GM19099 (cell line): ENCODE results near the gene ARHGEF2.

ENCODE experiments used
- POLR2A ChIP-seq: IDR thresholded peaks from 3 replicates; pipeline ENCODE4 v1.6.1; 2011; ENCODE audit warnings: low read depth; ENCODE audit not compliant: insufficient read length; ENCODE audit errors: extremely low read depth

The ARHGEF2 gene

DNA sequence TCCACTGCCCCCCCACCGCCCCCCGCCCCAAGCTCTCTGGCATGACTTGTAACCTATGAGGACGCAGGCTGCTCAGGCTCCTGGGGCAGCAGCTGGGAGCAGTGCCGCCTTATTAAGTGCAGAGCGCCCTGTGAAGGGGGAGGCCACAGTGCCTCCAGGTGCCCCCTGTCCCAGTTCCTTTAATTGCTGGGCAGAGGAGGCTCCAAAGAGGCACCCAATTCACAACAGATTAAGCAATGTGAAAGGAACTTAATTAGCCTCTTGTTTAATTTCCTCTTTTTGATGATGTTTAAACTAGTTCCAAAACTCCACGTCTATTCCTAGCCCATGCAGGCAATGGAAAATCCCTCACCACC, 33.9 kb downstream of the ARHGEF2 start:
- TF ChIP-seq POLR2A = no peak

DNA sequence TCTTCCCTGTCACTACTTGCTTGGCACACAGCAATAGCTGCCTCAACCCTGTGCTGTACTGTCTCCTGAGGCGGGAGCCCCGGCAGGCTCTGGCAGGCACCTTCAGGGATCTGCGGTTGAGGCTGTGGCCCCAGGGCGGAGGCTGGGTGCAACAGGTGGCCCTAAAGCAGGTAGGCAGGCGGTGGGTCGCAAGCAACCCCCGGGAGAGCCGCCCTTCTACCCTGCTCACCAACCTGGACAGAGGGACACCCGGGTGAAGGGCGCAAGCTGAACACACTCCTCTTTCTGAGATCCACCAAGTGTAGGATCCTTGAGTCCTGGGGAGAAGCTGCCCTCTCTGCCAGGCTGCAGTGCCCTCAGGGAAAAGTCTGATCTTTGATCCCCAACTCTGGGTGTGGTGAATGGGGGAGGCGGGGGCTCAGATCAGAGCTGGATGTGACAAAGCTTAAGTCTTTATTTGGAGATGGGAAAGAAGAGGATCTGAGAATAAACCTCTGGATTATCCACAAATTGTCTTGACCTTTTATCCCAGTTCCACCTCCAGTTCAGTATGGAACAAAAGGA, 35.7 kb downstream of the ARHGEF2 start:
- no peak for TF ChIP-seq POLR2A

DNA sequence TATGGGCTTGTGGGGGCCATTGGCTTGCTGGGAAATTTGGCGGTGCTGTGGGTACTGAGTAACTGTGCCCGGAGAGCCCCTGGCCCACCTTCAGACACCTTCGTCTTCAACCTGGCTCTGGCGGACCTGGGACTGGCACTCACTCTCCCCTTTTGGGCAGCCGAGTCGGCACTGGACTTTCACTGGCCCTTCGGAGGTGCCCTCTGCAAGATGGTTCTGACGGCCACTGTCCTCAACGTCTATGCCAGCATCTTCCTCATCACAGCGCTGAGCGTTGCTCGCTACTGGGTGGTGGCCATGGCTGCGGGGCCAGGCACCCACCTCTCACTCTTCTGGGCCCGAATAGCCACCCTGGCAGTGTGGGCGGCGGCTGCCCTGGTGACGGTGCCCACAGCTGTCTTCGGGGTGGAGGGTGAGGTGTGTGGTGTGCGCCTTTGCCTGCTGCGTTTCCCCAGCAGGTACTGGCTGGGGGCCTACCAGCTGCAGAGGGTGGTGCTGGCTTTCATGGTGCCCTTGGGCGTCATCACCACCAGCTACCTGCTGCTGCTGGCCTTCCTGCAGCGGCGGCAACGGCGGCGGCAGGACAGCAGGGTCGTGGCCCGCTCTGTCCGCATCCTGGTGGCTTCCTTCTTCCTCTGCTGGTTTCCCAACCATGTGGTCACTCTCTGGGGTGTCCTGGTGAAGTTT, 36.4 kb downstream of the ARHGEF2 start:
- no peak for TF ChIP-seq POLR2A

DNA sequence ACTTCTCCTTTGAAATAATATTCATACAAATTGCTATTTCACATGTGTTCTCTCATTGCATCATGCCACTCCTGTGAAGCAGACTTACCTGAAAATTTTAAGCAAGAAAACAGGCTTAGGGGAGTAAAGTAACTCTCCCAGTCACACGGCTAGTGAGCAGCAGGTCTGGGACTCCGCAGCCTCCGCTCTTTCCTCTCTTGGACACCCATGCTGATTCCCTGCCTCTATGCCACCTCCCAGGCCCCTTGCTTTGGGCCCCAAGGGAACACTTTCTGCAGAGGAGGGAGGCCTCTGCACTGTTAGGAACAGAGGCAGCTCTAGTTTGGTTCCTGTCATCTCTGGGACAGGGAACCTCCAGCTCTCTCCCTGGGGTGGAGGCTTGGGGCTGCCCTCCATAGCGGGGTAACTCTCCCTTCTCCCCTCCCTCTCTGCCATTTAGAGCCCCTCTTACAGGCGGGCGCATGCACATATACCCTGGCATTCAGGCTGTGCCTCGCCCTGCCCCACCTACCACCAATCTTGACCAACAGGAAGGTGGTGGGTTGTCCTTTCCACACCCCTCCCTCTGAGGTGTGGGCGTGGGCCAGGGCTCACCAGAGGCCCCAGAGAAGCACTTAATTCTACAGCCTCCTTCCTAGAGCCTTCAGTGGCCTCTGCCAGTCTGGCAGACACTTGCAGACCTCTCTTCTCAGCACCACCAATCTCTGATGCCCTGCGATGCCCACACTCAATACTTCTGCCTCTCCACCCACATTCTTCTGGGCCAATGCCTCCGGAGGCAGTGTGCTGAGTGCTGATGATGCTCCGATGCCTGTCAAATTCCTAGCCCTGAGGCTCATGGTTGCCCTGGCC, 37.1 kb downstream of the ARHGEF2 start, which contains the start of gene RXFP4:
RXFP4 (plus strand) TSS at position 646 of the 852 bp plus-strand sequence; CDS start at position 718, 72 bp downstream.
- TF ChIP-seq POLR2A = peak; percentile 40

DNA sequence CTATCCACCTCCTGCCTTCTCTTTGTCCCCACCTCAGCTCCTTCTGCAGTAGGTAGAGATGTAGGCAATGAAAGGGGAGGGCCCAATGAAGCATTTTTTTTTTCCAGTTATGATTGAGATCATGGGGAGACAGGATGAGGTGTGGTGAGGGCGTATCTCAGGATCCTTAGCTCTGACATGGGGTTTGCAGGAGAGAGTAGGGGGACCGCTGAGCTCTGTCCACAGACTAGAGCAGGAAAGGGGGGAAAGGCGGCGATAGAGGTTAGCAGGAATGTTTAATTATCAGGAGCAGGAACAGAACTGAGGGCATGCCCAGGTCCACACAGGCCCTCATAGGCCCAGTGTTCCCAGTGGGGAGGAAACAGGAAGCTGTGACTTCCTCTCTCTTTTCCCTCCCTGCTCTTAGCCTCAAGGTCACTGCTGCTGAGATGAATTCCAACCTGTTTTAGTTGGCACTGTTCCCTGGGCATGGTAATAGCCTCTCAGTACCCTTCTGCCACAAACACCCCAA, 37.8 kb downstream of the ARHGEF2 start:
- TF ChIP-seq POLR2A = no peak

DNA sequence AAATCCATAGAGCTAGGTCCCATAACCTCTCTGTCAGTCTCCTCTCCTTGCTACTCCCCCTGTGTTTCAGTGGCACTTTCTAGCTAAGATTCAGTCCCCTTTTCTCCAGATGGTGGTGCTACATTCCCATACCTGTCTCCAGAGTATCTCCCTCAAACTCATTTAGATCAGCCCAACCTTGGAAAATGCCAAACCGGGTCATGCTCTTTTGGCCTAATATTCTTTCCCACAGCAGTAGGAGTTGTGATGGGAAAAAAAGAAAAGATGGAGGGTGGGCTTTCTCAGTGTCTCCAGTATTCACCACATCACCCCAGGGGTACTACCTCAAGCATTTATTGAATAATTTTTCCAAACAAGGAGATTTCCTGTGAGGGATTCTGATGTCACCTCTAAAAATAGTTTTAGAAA, 40.1 kb downstream of the ARHGEF2 start:
- TF ChIP-seq POLR2A = no peak

DNA sequence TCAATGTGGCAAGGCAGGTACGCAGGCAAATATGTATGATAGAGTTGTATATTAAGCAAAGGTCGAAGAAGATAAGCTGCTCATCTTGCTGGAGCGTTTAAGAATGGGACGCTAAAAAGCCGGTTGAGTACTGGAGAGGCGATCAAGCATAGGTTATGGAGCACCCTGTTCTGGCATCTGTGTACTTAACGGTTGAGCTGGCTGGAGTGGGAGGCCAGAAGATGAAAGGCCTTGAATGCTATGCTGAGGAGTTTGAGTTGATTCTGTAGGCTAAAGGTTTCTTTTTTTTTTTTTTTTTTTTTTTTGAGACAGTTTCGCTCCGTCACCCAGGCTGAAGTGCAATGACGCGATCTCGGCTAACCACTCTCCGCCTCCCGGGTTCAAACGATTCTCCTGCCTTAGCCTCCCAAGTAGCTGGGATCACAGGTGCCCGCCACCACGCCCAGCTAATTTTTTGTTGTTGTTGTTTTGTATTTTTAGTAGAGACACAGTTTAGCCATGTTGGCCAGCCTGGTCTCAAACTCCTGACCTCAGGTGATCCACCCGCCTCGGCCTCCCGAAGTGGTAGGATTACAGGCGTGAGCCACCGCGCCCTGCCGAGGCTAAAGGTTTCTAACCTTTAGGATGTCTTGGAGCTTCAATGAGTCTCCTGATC, 43.3 kb downstream of the ARHGEF2 start:
- no peak for TF ChIP-seq POLR2A

DNA sequence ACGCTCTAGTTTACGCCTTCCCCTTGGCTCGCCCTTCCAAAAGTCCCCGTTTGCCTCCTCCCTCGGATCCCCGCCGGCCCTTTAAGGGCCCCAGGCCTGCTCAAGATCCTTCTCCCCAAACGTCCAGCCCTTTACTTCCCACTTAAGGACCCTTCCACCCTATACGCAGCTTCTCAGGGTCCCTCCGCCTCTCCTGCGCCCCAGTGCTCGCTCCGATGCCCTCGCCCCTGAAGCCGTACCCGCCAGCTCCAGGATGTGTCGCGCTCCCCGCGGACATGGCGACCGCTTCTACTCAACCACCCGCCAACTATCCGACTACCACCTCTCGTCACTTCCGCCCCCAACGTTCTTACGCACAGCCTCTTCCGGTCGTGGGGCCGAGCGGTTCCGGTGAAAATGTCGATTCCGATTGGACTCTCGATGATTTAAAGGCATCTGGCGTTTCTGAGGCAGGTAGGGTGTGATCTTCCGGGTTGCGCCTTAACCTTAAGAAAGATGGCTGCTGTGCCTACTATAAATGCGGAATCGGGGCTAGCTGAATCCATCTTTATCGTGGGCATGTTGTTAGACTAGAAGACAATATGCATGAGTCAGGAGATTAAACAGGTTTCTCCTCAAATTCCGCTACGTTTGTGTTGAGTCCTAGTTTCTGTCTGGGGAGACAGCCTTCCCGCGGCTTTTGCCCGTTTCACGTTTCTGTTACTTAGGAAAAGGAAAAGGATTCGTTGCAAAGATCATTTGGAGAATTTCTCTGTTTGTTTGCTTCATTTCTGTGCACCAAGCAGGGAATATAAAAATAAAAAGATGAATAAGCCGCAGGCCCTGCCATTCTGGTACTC, 44.0 kb downstream of the ARHGEF2 start, which contains the start of gene KHDC4:
KHDC4 (minus strand) TSS at position 317 of the 839 bp plus-strand sequence; CDS start at position 277, 40 bp downstream.
- peak; percentile 97 for TF ChIP-seq POLR2A

DNA sequence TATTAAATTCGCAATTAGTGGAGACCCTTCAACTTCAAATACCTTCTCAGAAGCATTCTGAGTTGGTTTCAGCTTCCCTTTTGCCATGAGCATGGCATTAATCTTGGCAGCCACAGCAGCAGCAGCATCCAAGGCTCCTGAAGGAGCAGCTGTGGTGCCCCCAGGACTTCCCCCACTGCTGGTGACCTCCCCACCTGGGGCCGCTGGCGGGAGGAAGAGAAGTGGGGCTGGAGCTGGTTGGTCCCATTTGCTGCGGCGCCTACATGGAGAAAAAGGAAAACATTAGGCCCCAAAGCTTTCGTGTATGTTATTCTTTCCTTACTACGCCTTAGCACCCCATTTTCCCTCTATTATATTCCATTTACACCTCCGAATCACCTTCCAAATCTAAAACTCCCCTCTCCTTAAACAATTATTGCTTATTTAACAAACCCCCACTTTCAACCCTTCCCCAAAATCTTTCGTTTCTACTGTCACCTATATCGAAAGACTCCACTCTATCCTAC, 44.7 kb downstream of the ARHGEF2 start:
- TF ChIP-seq POLR2A = no peak

DNA sequence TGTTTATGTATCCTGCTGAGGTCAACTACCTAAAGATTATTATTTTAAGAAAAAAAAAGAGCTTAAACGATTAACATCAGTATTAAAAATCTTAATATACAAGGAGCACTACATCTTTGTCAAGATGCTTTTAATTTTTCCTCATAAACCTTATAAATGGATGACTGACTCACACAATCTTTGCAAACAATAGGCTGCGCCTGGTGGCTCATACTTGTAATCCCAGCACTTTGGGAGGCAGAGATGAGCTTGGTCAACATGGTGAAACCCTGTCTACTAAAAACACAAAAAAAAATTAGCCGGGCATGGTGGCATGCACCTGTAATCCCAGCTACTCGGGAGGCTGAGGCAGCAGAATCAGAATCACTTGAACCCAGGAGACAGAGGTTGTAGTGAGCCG, 45.9 kb downstream of the ARHGEF2 start:
- TF ChIP-seq POLR2A = no peak

DNA sequence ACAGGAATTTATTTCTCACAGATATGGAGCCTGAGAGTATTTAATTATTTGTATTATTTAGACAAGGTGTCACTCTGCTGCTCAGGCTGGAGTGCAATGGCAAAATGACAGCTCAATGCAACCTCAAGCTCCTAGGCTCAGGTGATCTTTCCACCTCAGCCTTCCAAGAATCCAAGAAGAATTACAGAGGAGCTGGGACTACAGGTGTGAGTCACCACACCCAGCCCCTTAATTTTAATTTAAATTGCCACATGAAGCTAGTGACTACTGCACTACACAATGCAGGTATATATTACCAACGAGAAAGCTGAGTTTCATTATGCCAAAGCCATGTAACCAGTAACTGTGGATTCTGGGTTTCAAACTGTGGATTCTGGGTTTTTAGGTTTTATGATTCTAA, 46.3 kb downstream of the ARHGEF2 start:
- TF ChIP-seq POLR2A = no peak

DNA sequence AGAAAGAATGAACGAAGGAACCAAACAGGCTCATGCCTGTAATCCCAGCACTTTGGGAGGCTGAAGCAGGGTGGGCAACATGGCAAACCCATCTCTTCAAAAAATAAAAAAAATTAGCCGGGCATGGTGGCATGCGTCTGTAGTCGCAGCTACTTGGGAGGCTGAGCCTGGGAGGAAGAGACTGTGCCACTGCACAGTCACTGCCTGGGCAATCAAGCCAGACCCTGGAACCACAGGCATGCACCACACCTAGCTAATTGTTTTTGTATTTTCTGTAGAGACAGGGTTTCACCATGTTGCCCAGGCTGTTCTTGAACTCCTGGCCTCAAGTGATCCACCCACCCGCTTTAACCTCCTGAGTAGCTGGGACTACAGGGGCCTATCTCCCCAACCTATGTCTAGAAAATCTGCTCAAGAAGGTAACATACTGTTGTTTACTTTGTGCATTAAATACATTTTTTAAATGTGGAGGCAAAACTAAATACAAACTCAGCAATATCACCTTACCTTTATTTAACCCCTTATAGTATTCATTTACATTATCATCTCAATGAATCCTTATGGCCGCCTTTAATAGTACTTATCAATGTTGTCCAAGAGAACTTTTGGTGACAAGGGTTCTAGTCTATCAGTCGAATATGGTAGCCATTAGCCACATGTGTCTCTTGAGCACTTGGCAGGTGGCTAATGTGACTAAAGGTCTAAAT, 46.9 kb downstream of the ARHGEF2 start:
- no peak for TF ChIP-seq POLR2A

DNA sequence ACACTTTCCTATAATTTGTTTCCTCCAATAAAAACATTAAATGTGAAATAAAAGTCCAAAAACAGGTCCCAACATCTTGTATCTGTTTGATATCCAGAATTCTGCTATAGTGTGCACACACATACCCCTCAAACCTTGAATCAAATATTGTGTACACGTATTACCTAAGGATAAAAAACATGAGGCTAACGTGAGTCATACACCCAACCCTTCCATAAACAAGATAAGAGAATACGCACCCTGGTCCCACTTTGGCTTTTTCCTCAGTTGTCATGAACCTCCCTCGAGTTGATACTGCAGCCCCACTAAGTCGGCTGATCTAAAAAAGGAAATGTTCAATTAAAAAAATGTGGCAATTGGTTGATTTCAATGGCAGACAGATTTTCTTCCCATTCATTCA, 49.3 kb downstream of the ARHGEF2 start:
- TF ChIP-seq POLR2A = no peak

DNA sequence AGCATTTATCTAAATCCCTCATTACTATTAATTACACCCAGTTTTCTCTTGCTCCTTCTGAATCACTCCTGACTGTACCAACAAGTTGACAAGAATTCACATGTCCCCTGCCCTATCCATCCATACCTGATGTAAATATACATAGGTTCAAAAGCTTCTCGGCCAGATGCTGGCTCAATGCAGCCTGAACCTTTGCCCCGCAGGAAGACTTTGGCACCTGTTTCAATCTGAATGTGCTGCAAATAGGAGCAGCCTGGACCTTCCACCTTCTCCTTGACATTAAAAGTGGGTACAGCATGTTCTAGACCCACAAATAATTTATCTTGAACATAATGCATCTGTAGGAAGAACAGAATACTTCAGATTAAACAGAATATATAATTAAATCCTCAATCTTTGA, 52.8 kb downstream of the ARHGEF2 start:
- TF ChIP-seq POLR2A = no peak

DNA sequence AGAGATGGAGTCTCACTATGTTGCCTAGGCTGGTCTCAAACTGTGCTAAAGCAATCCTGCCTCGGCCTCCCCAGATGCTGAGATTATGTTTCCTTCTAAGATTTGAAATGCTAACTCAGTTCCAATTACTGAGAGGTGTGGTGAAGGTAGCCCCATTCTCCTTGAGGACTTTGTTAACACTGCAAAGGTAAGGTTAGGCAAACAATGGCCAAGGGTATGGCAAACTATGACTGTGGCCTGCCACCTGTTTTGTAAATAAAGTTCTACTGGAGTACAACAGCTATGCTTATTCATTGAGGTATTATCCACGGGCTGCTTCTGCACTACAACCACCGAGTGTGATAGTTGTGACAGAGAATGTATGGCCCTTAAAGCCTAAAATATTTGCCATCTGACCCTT, 57.6 kb downstream of the ARHGEF2 start:
- no peak for TF ChIP-seq POLR2A
